ENCODE data around the gene PTH2R.
"Not testable (repeated sequence)": the region's sequence is repeated elsewhere in the genome, so short reads cannot be mapped to it uniquely, and the experiment has no call there.

The PTH2R gene

DNA sequence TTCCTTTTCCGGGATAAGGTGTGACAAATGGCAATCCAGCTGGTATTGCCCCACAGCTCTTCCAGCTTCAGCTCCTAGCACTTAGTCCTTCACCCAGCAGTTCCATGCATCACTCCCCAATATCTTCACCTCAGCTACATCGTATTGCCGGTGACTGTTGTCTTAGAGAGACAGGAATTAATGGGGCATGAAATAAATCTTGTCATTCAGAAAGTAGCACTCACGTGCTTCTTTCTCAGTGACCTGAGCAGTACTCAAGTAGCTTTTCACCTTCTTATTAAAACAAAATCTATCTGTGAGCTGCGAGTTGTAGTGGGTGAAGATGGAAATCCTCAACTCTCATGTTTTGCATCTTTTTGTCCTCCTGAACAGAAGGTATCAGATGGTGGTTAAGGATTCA, 72.8 kb downstream of the PTH2R start:
- no peak overlapping the region for H3K27ac ChIP-seq
- POLR2A ChIA-PET (ENCODE audit: low non-redundant PET) = no interaction called here
- no peak for DNase-seq (ENCODE audit: low spot score)
- CTCF ChIA-PET = no interaction called here
- TF ChIP-seq, protein P1, sequence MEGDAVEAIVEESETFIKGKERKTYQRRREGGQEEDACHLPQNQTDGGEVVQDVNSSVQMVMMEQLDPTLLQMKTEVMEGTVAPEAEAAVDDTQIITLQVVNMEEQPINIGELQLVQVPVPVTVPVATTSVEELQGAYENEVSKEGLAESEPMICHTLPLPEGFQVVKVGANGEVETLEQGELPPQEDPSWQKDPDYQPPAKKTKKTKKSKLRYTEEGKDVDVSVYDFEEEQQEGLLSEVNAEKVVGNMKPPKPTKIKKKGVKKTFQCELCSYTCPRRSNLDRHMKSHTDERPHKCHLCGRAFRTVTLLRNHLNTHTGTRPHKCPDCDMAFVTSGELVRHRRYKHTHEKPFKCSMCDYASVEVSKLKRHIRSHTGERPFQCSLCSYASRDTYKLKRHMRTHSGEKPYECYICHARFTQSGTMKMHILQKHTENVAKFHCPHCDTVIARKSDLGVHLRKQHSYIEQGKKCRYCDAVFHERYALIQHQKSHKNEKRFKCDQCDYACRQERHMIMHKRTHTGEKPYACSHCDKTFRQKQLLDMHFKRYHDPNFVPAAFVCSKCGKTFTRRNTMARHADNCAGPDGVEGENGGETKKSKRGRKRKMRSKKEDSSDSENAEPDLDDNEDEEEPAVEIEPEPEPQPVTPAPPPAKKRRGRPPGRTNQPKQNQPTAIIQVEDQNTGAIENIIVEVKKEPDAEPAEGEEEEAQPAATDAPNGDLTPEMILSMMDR (conservative IDR thresholded peaks at IDR 0.05; ENCODE audit: low read depth) = no peak

DNA sequence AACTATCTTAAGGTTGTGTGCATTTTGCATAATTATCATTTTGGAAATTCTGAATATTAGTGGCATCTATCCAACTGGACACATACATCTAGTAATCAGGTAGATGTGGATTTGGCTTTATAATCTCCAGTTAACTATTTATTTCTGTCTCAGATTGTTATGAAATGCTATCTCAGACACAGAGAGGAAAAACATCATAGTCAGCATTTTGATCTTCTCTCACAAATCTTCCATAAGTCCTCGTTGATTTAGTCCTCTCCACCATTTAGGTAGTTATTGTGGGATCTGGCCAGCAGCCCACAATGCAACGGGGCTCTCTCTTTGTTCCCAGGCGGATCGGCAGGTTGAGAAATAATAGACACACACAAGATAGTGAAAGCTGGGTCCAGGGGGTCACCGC, 75.4 kb downstream of the PTH2R start:
- H3K27ac ChIP-seq; POLR2A ChIA-PET (ENCODE audit: low non-redundant PET); CTCF ChIA-PET; DNase-seq (ENCODE audit: low spot score): not testable (repeated sequence)

DNA sequence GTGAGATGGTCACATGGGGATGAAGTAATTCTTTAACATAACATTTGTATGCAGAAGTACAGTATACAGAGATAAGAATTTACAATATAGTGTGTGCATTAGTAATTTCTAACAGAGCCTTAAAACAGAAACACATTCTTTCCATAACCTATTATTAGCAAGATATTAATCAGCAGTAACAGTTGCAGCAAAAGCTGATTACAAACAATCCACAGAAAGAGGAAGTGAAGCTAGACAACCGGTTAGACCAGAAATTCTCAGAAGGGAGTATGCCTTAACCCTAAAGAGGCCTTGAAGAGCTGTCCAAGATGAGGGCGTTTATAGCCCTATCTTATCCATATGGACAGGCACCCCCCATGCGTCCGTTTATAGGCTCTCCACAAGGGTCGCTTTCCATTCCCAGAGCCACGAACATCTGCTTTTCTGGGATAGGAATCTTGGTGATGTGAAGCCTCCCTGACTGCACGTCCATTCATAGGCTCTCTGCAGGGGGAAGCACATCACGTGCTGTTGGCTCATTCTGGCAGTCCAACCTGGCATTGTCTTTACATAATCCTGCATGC, 75.9 kb downstream of the PTH2R start:
- H3K27ac ChIP-seq; DNase-seq (ENCODE audit: low spot score); POLR2A ChIA-PET (ENCODE audit: low non-redundant PET); CTCF ChIA-PET: not testable (repeated sequence)

DNA sequence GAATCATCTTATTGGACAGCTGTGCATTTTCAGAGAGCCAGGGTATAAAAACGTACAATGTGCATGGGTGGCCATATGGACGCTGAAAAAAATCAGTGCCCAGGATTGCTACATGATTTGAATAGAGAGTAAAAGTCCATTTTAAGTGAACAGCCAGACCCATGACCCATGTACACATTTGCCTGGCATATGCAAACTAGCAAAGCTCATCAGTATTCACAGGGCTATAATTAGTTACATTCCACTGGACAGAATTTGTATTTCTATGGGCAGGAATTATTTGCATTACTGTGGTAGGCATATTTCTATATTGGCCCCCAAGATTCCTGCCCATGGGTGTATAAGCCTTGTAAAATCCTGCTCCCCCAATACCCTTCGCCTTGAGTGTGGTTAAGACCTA, 78.8 kb downstream of the PTH2R start:
- TF ChIP-seq, protein P1 (conservative IDR thresholded peaks at IDR 0.05; ENCODE audit: low read depth) = no peak
- no peak for DNase-seq (ENCODE audit: low spot score)
- POLR2A ChIA-PET (ENCODE audit: low non-redundant PET) = no interaction called here
- CTCF ChIA-PET = no interaction called here
- H3K27ac ChIP-seq = no peak overlapping the region

DNA sequence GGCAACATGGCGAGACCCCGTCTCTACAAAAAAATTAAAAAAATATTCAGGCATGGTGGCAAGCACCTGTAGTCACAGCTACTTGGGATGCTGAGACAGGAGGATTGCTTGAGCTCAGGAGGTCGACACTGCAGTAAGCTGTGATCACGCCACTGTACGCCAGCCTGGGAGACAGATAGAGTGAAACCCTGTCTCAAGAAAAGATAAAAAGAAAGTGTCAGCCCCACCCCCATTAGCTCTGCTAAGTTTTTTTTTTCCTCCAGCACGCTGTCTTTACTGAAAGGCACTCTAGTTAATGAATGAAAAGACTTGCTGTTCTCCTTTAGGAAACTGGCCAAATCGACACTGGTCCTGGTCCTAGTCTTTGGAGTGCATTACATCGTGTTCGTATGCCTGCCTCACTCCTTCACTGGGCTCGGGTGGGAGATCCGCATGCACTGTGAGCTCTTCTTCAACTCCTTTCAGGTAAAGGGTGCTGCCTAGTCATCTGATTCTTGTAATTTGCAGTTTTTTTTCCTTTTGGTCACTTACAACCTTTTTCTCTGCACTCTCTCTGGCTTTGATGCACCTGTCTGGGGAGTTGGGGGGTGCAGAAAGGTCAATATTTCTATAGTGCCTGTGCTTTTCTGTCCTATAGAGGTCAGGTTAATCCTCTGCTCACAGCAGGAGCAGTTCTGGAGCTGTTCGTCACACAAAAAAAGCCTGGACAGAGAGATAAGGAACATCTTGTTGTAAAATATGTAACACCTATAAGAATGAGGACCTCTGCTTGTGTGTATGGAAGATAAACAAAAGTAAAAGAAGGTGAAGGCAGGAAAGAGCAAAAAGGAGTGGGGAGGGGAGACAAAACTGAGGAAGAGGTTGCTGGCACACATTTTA, 82.3 kb downstream of the PTH2R start:
- TF ChIP-seq, protein P1 (conservative IDR thresholded peaks at IDR 0.05; ENCODE audit: low read depth) = no peak
- CTCF ChIA-PET = interaction anchor here (0.6 to 0.8 kb wide), 2 partner anchors 20 to 23 kb away, joined by 4 read pairs; no protein-coding TSS in a partner anchor
- DNase-seq (ENCODE audit: low spot score) = no peak
- H3K27ac ChIP-seq = no peak overlapping the region
- POLR2A ChIA-PET (ENCODE audit: low non-redundant PET) = no interaction called here

DNA sequence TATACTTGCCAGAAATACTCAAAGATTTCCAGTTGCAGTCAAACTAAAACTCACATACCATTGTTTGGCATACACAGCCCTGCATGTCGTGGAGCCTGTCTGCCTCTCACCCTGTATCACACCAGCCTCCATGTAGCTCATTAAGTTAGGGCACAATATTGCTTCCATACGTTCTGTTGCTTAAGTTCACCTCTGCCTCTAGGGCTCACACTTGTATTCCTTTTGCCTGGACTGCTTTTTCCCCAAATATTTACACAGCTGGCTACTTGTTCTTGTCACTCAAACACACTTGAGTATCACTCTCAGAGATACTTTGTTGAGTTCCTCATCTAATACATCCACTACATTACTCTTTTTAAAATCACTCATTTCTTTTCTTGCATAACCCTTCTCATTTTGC, 83.1 kb downstream of the PTH2R start:
- H3K27ac ChIP-seq = no peak overlapping the region
- no peak for DNase-seq (ENCODE audit: low spot score)
- TF ChIP-seq, protein P1 (conservative IDR thresholded peaks at IDR 0.05; ENCODE audit: low read depth) = no peak
- CTCF ChIA-PET = interaction anchor here (0.6 kb wide), 1 partner anchor 23 kb away, joined by 4 read pairs; no protein-coding TSS in a partner anchor
- POLR2A ChIA-PET (ENCODE audit: low non-redundant PET) = no interaction called here

DNA sequence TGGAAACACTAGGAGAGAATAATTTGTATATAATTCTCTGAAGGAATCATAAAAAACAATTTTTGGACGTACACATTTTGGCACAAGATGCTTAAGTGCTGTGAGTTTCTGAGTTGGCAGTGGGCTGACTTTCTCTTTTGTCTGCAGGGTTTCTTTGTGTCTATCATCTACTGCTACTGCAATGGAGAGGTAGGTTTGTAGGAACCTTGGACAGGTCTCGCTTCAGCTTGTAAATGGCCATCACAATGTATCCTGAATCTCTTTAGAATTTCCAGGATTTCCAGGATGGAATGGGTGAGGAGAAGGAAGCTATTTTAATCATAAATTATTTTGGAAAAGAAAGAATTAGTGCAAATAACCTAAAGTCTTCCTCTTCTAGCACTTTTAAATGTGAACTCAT, 83.9 kb downstream of the PTH2R start:
- no peak overlapping the region for H3K27ac ChIP-seq
- TF ChIP-seq, protein P1 (conservative IDR thresholded peaks at IDR 0.05; ENCODE audit: low read depth) = no peak
- CTCF ChIA-PET = no interaction called here
- DNase-seq (ENCODE audit: low spot score) = no peak
- POLR2A ChIA-PET (ENCODE audit: low non-redundant PET) = no interaction called here
